Retinal pigment epithelial cell (primary cell): ENCODE measurements around the gene SPAG8.

Source experiments
- DNase-seq: peaks from one replicate; pipeline ENCODE4 v3.0.0-alpha.2; 2010; ENCODE audit warnings: low read depth
- H3K4me3 ChIP-seq: 2 replicates; pipeline ENCODE4 v1.5.1; 2011; ENCODE audit warnings: mild to moderate bottlenecking, low read length, control low read depth, moderate library complexity
- CTCF ChIP-seq: conservative IDR thresholded peaks from 2 replicates; pipeline ENCODE4 v1.5.1; 2011; ENCODE audit warnings: low read depth, low read length, control low read depth, inconsistent platforms

SPAG8 gene

GRCh38 chr9:35812025-35812602 is at the start of gene SPAG8:
TSS of gene SPAG8 (minus strand) at chr9:35812262. CDS start at chr9:35812147, 115 bp downstream.
- TF ChIP-seq CTCF = no peak
- peak within 1 kb of the TSS; percentile 67 for H3K4me3 ChIP-seq

GRCh38 chr9:35861161-35861897 is 49.3 kb upstream of the SPAG8 start:
- no peak for TF ChIP-seq CTCF
- DNase-seq = no peak
- H3K4me3 ChIP-seq = no peak overlapping the region

More at GRCh38 chr9:35812025-35812602, at the start of gene SPAG8:
- peak; percentile 76 for DNase-seq

DNA sequence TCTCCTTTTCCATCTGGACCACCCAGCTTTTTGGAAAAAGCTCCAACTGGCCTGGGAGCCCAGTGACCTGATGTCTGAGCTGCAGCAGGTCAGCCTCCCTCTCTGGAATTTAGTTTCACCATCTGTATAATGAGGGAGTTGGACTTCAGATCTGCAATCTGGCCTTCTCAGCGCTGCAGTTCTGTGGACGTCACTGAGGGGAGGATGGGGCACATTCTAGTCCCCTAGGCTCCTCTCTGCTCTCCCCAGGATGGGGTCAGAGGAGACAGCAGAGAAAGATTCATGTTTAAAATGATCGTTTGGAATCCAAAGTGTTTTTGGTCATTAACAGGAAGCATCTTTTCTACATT is 47.9 kb upstream of the SPAG8 start:
- no peak overlapping the region for H3K4me3 ChIP-seq
- DNase-seq = no peak
- no peak for TF ChIP-seq CTCF

DNA sequence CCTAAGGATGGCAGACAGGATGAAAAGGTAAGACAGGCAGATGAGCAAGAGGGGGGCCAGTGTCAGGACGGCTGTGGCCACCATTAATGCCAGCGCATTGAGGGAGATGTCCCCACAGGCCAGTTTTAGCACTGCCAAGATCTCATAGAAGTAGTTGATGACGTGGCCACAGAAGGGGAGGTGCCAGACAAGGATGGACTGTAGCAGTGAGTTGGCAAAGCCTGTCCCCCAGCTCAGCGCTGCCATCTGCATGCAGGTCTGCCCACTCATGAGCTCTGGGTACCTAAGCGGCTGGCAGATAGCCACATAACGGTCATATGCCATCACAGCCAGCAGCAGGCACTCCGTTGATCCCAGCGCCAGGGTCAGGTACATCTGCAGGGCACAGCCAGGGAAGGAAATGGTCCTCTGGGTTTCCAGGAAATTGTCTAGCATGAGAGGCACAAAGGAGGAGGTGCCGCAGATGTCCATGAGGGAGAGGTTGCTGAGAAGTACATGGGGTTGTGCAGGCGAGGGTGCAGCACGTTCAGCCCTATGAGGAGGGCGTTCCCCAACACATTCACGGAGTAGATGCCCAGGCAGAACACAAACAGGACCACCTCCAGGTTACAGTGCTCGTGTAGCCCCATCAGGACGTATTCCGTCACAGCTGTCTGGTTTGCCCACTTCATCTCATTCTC is 47.4 kb upstream of the SPAG8 start:
- no peak overlapping the region for H3K4me3 ChIP-seq
- no peak for DNase-seq

DNA sequence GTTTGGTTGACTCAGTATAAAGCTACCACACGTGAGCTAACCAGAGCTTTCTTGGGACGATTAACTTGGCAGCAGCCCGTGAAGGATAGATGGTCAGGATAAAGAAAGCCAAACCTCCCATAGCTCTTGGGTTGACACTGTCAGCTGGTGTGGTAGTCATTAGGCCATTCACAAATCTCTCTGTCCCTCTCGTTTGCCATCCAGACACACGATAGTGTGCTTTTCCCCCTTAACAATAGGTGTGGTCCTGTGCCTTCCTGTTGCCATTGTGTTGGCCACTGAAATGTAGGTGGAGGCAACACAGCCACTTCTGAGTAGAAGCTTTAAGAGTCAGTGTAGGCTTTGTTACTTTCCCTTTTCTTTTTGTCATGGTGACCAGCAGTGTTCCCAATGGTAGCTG is 46.4 kb upstream of the SPAG8 start:
- no peak for DNase-seq
- TF ChIP-seq CTCF = no peak
- H3K4me3 ChIP-seq = no peak overlapping the region

More for the DNA sequence above, 47.4 kb upstream of the SPAG8 start:
- no peak for TF ChIP-seq CTCF

GRCh38 chr9:35856882-35857281 is 44.8 kb upstream of the SPAG8 start:
- H3K4me3 ChIP-seq = no peak overlapping the region
- TF ChIP-seq CTCF = no peak
- DNase-seq = no peak
